Choroid plexus epithelial cell (primary cell): ENCODE data around the gene ZNF79.

ENCODE experiments used
- DNase-seq: peaks from one replicate; pipeline ENCODE4 v3.0.0-alpha.2; 2010; ENCODE audit warnings: low read depth
- H3K4me3 ChIP-seq: 2 replicates; pipeline ENCODE4 v1.5.1; 2011; ENCODE audit warnings: low read depth, mild to moderate bottlenecking, control low read depth, low read length, moderate library complexity
- TF ChIP-seq, protein P1 (sequence below): conservative IDR thresholded peaks from 2 replicates; pipeline ENCODE4 v1.5.1; 2011; ENCODE audit warnings: low read depth, mild to moderate bottlenecking, control low read depth, inconsistent platforms, low read length, moderate library complexity

The ZNF79 gene

DNA sequence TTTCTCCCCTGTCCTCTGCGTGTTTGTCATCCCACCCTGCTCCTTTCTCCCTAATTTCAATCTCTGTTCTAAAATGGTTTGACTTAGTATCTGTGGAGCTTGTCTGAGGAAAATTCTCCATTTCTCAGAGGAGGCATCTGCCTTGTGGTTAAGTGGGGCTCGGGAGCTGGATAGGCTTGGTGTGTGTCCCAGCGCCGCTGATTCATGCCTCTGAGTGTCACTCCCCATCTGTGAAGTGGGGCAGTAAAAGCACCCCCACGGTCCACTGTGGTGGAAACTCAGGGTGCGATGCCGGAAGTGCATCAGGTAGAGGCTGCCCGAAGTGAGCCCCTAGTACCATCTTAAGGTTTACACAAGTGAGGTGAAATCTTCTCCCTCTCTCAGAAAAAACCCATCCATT, 64.8 kb downstream of the ZNF79 start:
- no peak for DNase-seq
- TF ChIP-seq, protein P1, sequence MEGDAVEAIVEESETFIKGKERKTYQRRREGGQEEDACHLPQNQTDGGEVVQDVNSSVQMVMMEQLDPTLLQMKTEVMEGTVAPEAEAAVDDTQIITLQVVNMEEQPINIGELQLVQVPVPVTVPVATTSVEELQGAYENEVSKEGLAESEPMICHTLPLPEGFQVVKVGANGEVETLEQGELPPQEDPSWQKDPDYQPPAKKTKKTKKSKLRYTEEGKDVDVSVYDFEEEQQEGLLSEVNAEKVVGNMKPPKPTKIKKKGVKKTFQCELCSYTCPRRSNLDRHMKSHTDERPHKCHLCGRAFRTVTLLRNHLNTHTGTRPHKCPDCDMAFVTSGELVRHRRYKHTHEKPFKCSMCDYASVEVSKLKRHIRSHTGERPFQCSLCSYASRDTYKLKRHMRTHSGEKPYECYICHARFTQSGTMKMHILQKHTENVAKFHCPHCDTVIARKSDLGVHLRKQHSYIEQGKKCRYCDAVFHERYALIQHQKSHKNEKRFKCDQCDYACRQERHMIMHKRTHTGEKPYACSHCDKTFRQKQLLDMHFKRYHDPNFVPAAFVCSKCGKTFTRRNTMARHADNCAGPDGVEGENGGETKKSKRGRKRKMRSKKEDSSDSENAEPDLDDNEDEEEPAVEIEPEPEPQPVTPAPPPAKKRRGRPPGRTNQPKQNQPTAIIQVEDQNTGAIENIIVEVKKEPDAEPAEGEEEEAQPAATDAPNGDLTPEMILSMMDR: no peak
- H3K4me3 ChIP-seq: no peak overlapping the region

DNA sequence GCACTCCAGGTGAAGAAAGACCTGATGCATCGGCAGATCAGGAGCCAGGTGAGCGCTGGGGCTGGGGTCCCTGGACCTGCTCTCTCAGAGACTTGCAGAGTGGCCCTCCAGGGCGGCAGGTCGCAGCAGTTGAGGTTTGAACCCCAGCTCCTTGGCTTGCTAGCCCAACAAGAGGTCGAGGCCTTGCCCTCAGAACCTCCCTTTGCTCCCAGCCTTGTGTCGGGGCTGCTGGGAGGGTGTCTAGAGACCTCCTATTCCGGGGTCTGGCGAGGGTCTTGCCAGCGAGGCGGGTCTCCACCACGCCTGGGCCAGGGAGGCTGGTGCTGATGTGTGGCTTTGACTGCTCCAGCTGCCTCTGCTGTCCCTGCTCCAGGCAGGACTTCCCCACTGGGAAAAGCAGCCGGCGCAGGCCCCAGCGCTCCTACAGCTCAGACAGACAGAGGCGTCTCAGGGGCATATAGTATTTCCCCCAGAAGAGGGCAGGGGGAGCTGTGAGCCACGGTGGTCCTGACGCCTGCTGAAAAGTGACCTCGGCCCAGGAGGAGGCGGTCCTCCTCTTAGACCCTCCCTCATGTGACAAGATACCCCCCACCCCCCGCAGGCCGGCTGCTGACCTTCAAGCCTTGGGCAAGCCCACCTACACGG, 65.4 kb downstream of the ZNF79 start:
- no peak overlapping the region for H3K4me3 ChIP-seq
- DNase-seq: no peak
- TF ChIP-seq, protein P1: no peak

DNA sequence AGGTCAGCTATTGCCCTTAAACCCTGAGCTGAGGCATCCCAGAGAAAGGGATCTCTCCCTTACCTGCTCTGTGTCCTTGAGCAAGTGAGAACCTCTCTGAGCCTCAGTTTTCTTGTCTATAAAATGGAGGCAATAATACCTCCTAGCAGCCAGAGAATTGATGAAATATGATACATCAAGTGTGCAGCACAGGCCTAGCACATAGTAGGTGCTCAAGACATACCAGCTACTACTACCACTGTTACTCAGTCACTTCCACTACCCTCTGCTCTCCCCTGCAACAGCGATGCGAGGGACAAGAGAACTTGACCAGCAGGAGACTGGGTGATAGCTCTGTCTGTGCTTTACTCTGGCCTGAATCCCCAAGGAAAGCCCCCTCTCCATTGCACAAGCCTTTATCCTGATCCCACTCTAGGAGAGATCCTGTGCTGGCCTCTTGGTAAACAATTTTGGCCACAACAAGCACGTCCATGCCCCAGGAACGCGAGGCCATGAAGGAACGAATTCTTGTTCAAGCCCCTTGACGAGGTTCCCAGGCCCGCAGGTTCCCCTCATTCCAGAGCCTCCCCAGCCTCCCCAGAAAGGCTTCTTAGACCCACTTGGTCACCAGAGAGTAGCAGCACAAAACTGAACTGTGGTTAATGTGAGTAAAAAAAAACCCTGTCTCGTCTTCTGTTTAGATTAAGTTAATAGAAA, 66.5 kb downstream of the ZNF79 start:
- DNase-seq: peak; percentile 26
- no peak overlapping the region for H3K4me3 ChIP-seq
- TF ChIP-seq, protein P1: no peak

DNA sequence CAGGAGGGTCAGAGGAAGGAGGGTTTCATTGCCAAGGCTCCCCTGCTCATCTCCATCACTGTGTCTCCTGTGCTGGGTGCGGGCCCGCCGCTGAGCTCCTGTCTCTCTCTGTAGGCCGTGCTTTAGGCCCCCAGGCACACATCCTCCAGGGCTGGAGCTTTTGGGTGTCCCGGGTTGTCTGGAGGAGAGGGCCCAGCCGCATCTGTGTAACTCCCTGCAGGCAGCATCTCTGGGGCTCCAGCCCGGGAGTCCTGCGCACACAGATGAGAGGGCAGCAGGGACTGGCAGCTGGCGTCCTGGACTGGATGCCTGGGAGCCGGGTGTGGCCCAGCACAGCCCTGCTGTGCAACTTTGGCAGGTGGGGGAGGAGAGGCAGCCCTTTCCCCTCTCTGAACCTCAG, 67.3 kb downstream of the ZNF79 start:
- TF ChIP-seq, protein P1: no peak
- H3K4me3 ChIP-seq: no peak overlapping the region
- DNase-seq: no peak

DNA sequence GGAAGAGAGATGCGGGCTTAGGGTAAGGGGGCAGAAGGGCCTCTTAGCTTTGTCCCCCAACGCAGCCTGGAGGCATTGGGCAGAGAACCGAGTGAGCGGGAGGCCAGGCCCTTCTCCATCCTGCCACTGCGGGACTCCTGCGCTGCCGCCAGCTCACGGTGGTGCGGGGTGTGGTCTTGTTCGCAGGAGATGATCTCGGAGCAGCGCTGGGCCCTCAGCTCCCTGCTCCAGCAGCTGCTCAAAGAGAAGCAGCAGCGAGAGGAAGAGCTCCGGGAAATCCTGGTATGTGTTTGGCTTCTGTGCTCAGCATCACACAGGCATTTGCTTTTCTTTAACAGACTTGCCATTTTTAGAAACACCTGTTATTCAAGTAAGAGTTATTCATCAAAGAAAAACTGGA, 68.4 kb downstream of the ZNF79 start:
- TF ChIP-seq, protein P1: no peak
- DNase-seq: no peak
- no peak overlapping the region for H3K4me3 ChIP-seq

DNA sequence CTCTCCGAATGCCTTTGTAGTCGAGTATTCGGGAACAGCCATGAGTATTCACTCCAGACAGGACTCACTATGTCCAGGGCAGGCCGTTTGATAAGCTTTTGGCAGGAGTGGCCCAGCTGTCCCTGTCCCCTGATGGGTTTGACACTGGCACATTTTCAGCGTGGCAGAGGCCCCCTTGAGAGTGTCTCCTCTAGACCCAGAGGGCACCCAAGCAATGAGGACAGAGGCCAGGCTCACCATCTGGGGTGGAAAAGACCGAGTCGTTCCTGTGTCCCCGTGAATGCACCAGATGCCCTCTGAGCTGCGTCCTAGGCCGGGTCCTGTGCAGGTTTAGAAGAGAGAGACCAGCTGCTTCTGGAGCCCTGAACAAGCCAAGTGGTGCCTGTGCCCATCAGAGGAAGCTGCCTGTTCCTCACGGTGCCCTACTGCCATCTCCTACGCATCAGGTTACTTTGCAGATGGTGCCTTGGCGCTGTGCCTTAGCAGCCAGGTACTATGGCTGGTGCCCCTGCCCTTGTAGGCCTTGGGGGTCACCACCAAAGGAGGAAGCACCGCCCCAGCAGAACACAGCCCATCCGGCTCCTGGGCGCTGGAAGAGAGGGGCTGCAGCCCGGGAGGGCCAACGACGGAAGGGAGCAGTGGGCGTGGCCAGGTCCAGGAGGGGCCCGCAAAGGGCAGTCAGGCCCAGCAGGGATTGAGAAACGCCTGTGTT, 69.6 kb downstream of the ZNF79 start:
- DNase-seq: no peak
- H3K4me3 ChIP-seq: no peak overlapping the region
- TF ChIP-seq, protein P1: no peak
